IMR-90 (cell line): Measurements from ENCODE around the gene PADI1. TPM values are rescaled to one million over a fixed set of nuclear protein-coding genes. Genes with fewer than 3 reads are reported as not detected.

Experiments
- ATAC-seq: fragments of 200-7000 bp; cut with Tn5 transposase; 2 replicates; pipeline ENCODE4 v1.9.1; 2020; ENCODE audit warnings: low read depth, mild to moderate bottlenecking, moderate library complexity
- BruUV-seq: library from RNA; stranded (reverse); fragments of 400-500 nt; replicated peaks from 2 replicates; lab custom pipeline; 2021; lab: Mats Ljungman, UMichigan
- CTCF ChIA-PET: fragments of 300-600 bp; formaldehyde crosslinking; extraction: SDS; loops from one replicate; lab custom pipeline; 2021; ENCODE audit warnings: antibody characterized with exemption; lab: Yijun Ruan, JAX
- POLR2A ChIA-PET: fragments of 300-600 bp; sonication (Branson Sonifier 250); formaldehyde crosslinking; loops from one replicate; lab custom pipeline; 2022; ENCODE audit warnings: antibody characterized with exemption; ENCODE audit not compliant: unreplicated experiment; lab: Charles Lee
- DNase-seq: peaks from one replicate; pipeline ENCODE4 v3.0.0; 2013
- H2AFZ ChIP-seq: replicated peaks from 2 replicates; pipeline ENCODE3; 2013; ENCODE audit warnings: low read length, mild to moderate bottlenecking; ENCODE audit not compliant: poor library complexity
- H2AK5ac ChIP-seq: 2 replicates; pipeline ENCODE4 v1.6.1; 2013; ENCODE audit warnings: low read depth, low read length, inconsistent platforms
- H2AK9ac ChIP-seq: replicated peaks from 2 replicates; pipeline ENCODE3; 2013; ENCODE audit warnings: mild to moderate bottlenecking, low read depth, low read length, moderate library complexity; ENCODE audit not compliant: poor library complexity
- H2BK120ac ChIP-seq: 2 replicates; pipeline ENCODE4 v1.6.1; 2013; ENCODE audit warnings: low read depth, low read length, inconsistent platforms
- H2BK15ac ChIP-seq: 3 replicates; pipeline ENCODE4 v1.6.1; 2013; ENCODE audit warnings: low read depth, low read length, inconsistent platforms
- H2BK20ac ChIP-seq: 2 replicates; pipeline ENCODE4 v1.6.1; 2013; ENCODE audit warnings: low read depth, mild to moderate bottlenecking, inconsistent platforms, low read length, moderate library complexity
- H2BK5ac ChIP-seq: 2 replicates; pipeline ENCODE4 v1.6.1; 2013; ENCODE audit warnings: mild to moderate bottlenecking, low read depth, low read length, inconsistent platforms; ENCODE audit not compliant: poor library complexity, severe bottlenecking
- H3K14ac ChIP-seq: replicated peaks from 2 replicates; pipeline ENCODE4 v1.6.1; 2013; ENCODE audit warnings: low read depth, low read length, inconsistent platforms
- H3K18ac ChIP-seq: 2 replicates; pipeline ENCODE4 v1.6.1; 2013; ENCODE audit warnings: low read depth, low read length, control low read depth
- H3K23ac ChIP-seq: 2 replicates; pipeline ENCODE4 v1.6.1; 2013; ENCODE audit warnings: low read depth, low read length, inconsistent platforms
- H3K27ac ChIP-seq: 2 replicates; pipeline ENCODE4 v1.5.1; 2013; ENCODE audit warnings: mild to moderate bottlenecking, control low read depth, low read length; ENCODE audit not compliant: insufficient read depth
- H3K27me3 ChIP-seq: 2 replicates; pipeline ENCODE4 v1.6.1; 2013; ENCODE audit warnings: low read length; ENCODE audit not compliant: control insufficient read depth, insufficient read depth
- H3K36me3 ChIP-seq: 2 replicates; pipeline ENCODE4 v1.6.1; 2013; ENCODE audit warnings: low read length, mixed read lengths; ENCODE audit not compliant: control insufficient read depth, insufficient read depth
- H3K4ac ChIP-seq: 2 replicates; pipeline ENCODE4 v1.6.1; 2013; ENCODE audit warnings: low read depth, low read length, inconsistent platforms
- H3K4me1 ChIP-seq: 2 replicates; pipeline ENCODE4 v1.6.1; 2013; ENCODE audit warnings: low read length, mixed read lengths; ENCODE audit not compliant: control insufficient read depth, insufficient read depth
- H3K4me2 ChIP-seq: 2 replicates; pipeline ENCODE4 v1.6.1; 2013; ENCODE audit warnings: low read depth, mild to moderate bottlenecking, control low read depth, low read length, moderate library complexity
- H3K4me3 ChIP-seq: 2 replicates; pipeline ENCODE4 v1.5.1; 2013; ENCODE audit warnings: low read depth, mild to moderate bottlenecking, control low read depth, low read length, moderate library complexity; ENCODE audit not compliant: insufficient read depth
- H3K56ac ChIP-seq: 2 replicates; pipeline ENCODE4 v1.6.1; 2013; ENCODE audit warnings: low read length, inconsistent platforms; ENCODE audit not compliant: insufficient read depth; ENCODE audit errors: extremely low read depth
- H3K79me1 ChIP-seq, 2 experiments: 2 replicates each; pipeline ENCODE4 v1.6.1; 2013; ENCODE audit warnings: low read length in 2 of 2, inconsistent platforms in 1 of 2, low read depth in 1 of 2
- H3K9ac ChIP-seq: 2 replicates; pipeline ENCODE4 v1.6.1; 2013; ENCODE audit warnings: low read depth, low read length, control low read depth
- H3K9me1 ChIP-seq: 2 replicates; pipeline ENCODE4 v1.6.1; 2013; ENCODE audit warnings: low read length, inconsistent platforms; ENCODE audit not compliant: insufficient read depth
- H3K9me3 ChIP-seq: 2 replicates; pipeline ENCODE4 v1.6.1; 2013; ENCODE audit warnings: low read length; ENCODE audit not compliant: control insufficient read depth, insufficient read depth
- H4K20me1 ChIP-seq: 2 replicates; pipeline ENCODE4 v1.6.1; 2013; ENCODE audit warnings: low read length, inconsistent platforms; ENCODE audit not compliant: insufficient read depth
- H4K5ac ChIP-seq: 2 replicates; pipeline ENCODE4 v1.6.1; 2013; ENCODE audit warnings: mild to moderate bottlenecking, low read depth, low read length, control low read depth
- H4K8ac ChIP-seq, 2 experiments: 2 replicates each; pipeline ENCODE4 v1.6.1; 2013; ENCODE audit warnings: low read depth in 2 of 2, low read length in 2 of 2, control low read depth in 1 of 2, inconsistent platforms in 1 of 2
- H4K91ac ChIP-seq: 2 replicates; pipeline ENCODE4 v1.6.1; 2013; ENCODE audit warnings: low read depth, low read length, inconsistent platforms; ENCODE audit not compliant: insufficient read depth
- BHLHE40 ChIP-seq: fragments of 150-350 bp; IDR thresholded peaks from 2 replicates; pipeline ENCODE4 v1.6.1; 2016; ENCODE audit warnings: mild to moderate bottlenecking, low read depth, low read length
- CTCF ChIP-seq: conservative IDR thresholded peaks from 2 replicates; pipeline ENCODE4 v1.5.1; 2012; ENCODE audit warnings: mild to moderate bottlenecking, low read depth, low read length, improper control_type of control experiment
- ELK1 ChIP-seq: fragments of 150-350 bp; IDR thresholded peaks from 2 replicates; pipeline ENCODE4 v1.6.1; 2016; ENCODE audit warnings: low read depth, mild to moderate bottlenecking, low read length, moderate library complexity, borderline replicate concordance
- MAFK ChIP-seq: IDR thresholded peaks from 2 replicates; pipeline ENCODE4 v1.6.1; 2012; ENCODE audit warnings: low read depth, low read length, improper control_type of control experiment
- MAZ ChIP-seq: IDR thresholded peaks from 2 replicates; pipeline ENCODE4 v1.6.1; 2012; ENCODE audit warnings: low read depth, mild to moderate bottlenecking, low read length, improper control_type of control experiment, moderate library complexity, borderline replicate concordance
- MXI1 ChIP-seq: IDR thresholded peaks from 2 replicates; pipeline ENCODE4 v1.6.1; 2012; ENCODE audit warnings: low read depth, mild to moderate bottlenecking, low read length, moderate library complexity, borderline replicate concordance
- NFE2L2 ChIP-seq: fragments of 150-350 bp; IDR thresholded peaks from 2 replicates; pipeline ENCODE4 v1.6.1; 2016; ENCODE audit warnings: low read depth, mild to moderate bottlenecking, low read length
- POLR2A ChIP-seq: IDR thresholded peaks from 2 replicates; pipeline ENCODE4 v1.6.1; 2012; ENCODE audit warnings: mild to moderate bottlenecking, low read depth, low read length
- RAD21 ChIP-seq: IDR thresholded peaks from 2 replicates; pipeline ENCODE4 v1.6.1; 2012; ENCODE audit warnings: low read length, improper control_type of control experiment
- RFX5 ChIP-seq: IDR thresholded peaks from 2 replicates; pipeline ENCODE4 v1.8.0; 2012; ENCODE audit warnings: low read depth, mild to moderate bottlenecking, low read length, moderate library complexity
- SMC3 ChIP-seq: fragments of 150-350 bp; IDR thresholded peaks from 2 replicates; pipeline ENCODE4 v1.6.1; 2016; ENCODE audit warnings: low read depth, mild to moderate bottlenecking, antibody characterized with exemption, low read length, moderate library complexity
- WGBS, 2 experiments: methylation state at CpG; one replicate each; pipeline versions ENCODE4 v1.1.5 to v1.1.7; 2013; ENCODE audit warnings: missing lambda C conversion rate in 2 of 2; ENCODE audit not compliant: insufficient read length in 1 of 2; ENCODE audit errors: extremely low coverage in 2 of 2; 5-methylcytosine and 5-hydroxymethylcytosine counted together
- dilution Hi-C: fragments of 300-500 bp; cut with HindIII; formaldehyde crosslinking; loops from one replicate; pipeline ENCODE4 v1.14.3; 2018; ENCODE audit warnings: low sequenced_read_pairs; ENCODE audit not compliant: unreplicated experiment
- in situ Hi-C: fragments of 300-500 bp; cut with MboI; formaldehyde crosslinking; loops from 3 replicates; pipeline ENCODE4 v1.14.3; 2019; ENCODE audit warnings: low sequenced_read_pairs, inconsistent platforms, mixed read lengths
- intact Hi-C: fragments of 100-400 bp; cut with micrococcal nuclease; formaldehyde crosslinking; loops from 2 replicates; pipeline ENCODE4 v1.10.0; 2022
- polyA plus RNA-seq, 3 experiments: library from polyadenylated mRNA; depleted of rRNA; stranded (reverse); fragments of >200 nt; gene quantifications; 2 replicates each; pipeline ENCODE4 v1.2.3, GENCODE V29; 2012; ENCODE audit warnings: low replicate concordance in 1 of 3
- total RNA-seq: library from RNA; depleted of rRNA; stranded (reverse); fragments of >200 nt; gene quantifications from 2 replicates; pipeline ENCODE4 v1.2.3, GENCODE V29; 2012

The PADI1 gene
- total and polyA plus RNA-seq, 2 of the 4 experiments (the other 2 are of a cell fraction): 0.17 TPM; not detected in 1

- no peak for DNase-seq
- H4K20me1 ChIP-seq: peaks cover 4% of the 10 kb centered on the region; the same call in 1 of the 2 replicates
- H2BK5ac ChIP-seq: no peak overlapping the region
- H3K36me3 ChIP-seq: no peaks in the 10 kb centered on the region
- H4K91ac ChIP-seq: no peak overlapping the region
- no peak overlapping the region for H4K5ac ChIP-seq
- peaks cover 10% of the 10 kb centered on the region for H3K4me1 ChIP-seq
- no peak overlapping the region for H3K18ac ChIP-seq
- intact Hi-C loops: no loop called here
- CTCF ChIA-PET: no interaction called here
- H3K4me3 ChIP-seq: no peak overlapping the region
- no peak overlapping the region for H3K27ac ChIP-seq
- H3K14ac ChIP-seq: no peak overlapping the region
- H3K9me1 ChIP-seq: peaks cover 11% of the 10 kb centered on the region; the same call in 1 of the 2 replicates
- BruUV-seq: no TSS peak
- dilution Hi-C loops: no loop called here
- H3K4me2 ChIP-seq: no peak overlapping the region
- H2AK5ac ChIP-seq: no peak overlapping the region
- no peak overlapping the region for H3K4ac ChIP-seq
- no peak overlapping the region for H3K23ac ChIP-seq
- no peaks in the 10 kb centered on the region for H3K79me1 ChIP-seq
- no peak overlapping the region for H2BK120ac ChIP-seq
- no peaks in the 10 kb centered on the region for H3K9me3 ChIP-seq
- H2AK9ac ChIP-seq: no peak overlapping the region
- H4K8ac ChIP-seq: no peak overlapping the region
- H3K56ac ChIP-seq: no peak overlapping the region
- no peak overlapping the region for H2BK15ac ChIP-seq
- no peak overlapping the region for H3K9ac ChIP-seq
- in situ Hi-C loops: no loop called here
- TF ChIP-seq CTCF (no peak), BHLHE40 (no peak), POLR2A (no peak), MAFK (no peak), MXI1 (no peak), ELK1 (no peak), RAD21 (no peak), MAZ (no peak), SMC3 (no peak), RFX5 (no peak), NFE2L2 (no peak)
- POLR2A ChIA-PET: no interaction called here
- no peak for ATAC-seq
- 69% methylated on average over 2 of the region's 5 CpGs; no CpG with 5 or more reads in 1 of the 2 experiments for WGBS, 2 experiments
- no peak overlapping the region for H2BK20ac ChIP-seq
- no peak overlapping the region for H2AFZ ChIP-seq
- H3K27me3 ChIP-seq: peaks cover 3% of the 10 kb centered on the region; the same call in 1 of the 2 replicates
These were observed 50.4 kb downstream of the PADI1 start for GRCh38 chr1:17255336-17255735.
